Panc1 (cell line): Measurements from ENCODE around the gene TMEM81. TPM values are rescaled to one million over a fixed set of nuclear protein-coding genes. Genes with fewer than 3 reads are reported as not detected.

Experiments
- ATAC-seq: fragments of 200-7000 bp; cut with Tn5 transposase; 2 replicates; pipeline ENCODE4 v1.9.1; 2020; ENCODE audit warnings: mild to moderate bottlenecking, moderate library complexity
- BruUV-seq: library from RNA; stranded (reverse); fragments of 400-500 nt; replicated peaks from 2 replicates; lab custom pipeline; 2021; lab: Mats Ljungman, UMichigan
- CTCF ChIA-PET: fragments of 300-600 bp; sonication (Branson Sonifier 250); formaldehyde crosslinking; loops from one replicate; lab custom pipeline; 2022; ENCODE audit warnings: antibody characterized with exemption; lab: Charles Lee
- POLR2A ChIA-PET: fragments of 300-600 bp; sonication (Branson Sonifier 250); formaldehyde crosslinking; loops from one replicate; lab custom pipeline; 2022; ENCODE audit warnings: antibody characterized with exemption; lab: Charles Lee
- DNase-seq: peaks from one replicate; pipeline ENCODE4 v3.0.0-alpha.2; 2010; ENCODE audit warnings: low read depth, low spot score
- H3K27ac ChIP-seq: 2 replicates; pipeline ENCODE4 v1.5.1; 2011; ENCODE audit warnings: mild to moderate bottlenecking, low read length, inconsistent platforms
- H3K27me3 ChIP-seq: fragments of 200-500 bp; sonication (Bioruptor generic); 2 replicates; pipeline ENCODE4 v1.6.0; 2014; ENCODE audit warnings: low read length, inconsistent platforms; ENCODE audit not compliant: control insufficient read depth, insufficient read depth
- H3K36me3 ChIP-seq: fragments of 200-500 bp; sonication (Bioruptor generic); 2 replicates; pipeline ENCODE4 v1.5.1; 2014; ENCODE audit warnings: inconsistent platforms, mild to moderate bottlenecking, low read length, moderate library complexity; ENCODE audit not compliant: control insufficient read depth, insufficient read depth
- H3K4me1 ChIP-seq: 2 replicates; pipeline ENCODE4 v1.5.1; 2011; ENCODE audit warnings: inconsistent platforms, mild to moderate bottlenecking, low read length, moderate library complexity; ENCODE audit not compliant: control insufficient read depth, insufficient read depth
- H3K4me3 ChIP-seq, 2 experiments: 2 replicates each; pipeline ENCODE4 v1.5.1; 2011 to 2012; ENCODE audit warnings: low read depth in 2 of 2, low read length in 2 of 2, mild to moderate bottlenecking in 2 of 2, inconsistent platforms in 1 of 2, moderate library complexity in 1 of 2
- H3K9me3 ChIP-seq: fragments of 200-500 bp; sonication (Bioruptor generic); 2 replicates; pipeline ENCODE4 v1.5.1; 2014; ENCODE audit warnings: low read depth, mild to moderate bottlenecking, inconsistent platforms, low read length, moderate library complexity; ENCODE audit not compliant: control insufficient read depth, insufficient read depth
- CTCF ChIP-seq: fragments of 450-650 bp; IDR thresholded peaks from 2 replicates; pipeline ENCODE4 v1.5.1; 2017; ENCODE audit warnings: mild to moderate bottlenecking
- POLR2AphosphoS5 ChIP-seq: IDR thresholded peaks from 2 replicates; pipeline ENCODE4 v1.6.1; 2012; ENCODE audit warnings: mild to moderate bottlenecking, low read depth, low read length, moderate library complexity
- REST ChIP-seq, 2 experiments: IDR thresholded peaks; 2 replicates each; pipeline ENCODE4 v1.6.1; 2011 to 2012; ENCODE audit warnings: low read depth in 2 of 2, control low read depth in 1 of 2, low read length in 1 of 2, mild to moderate bottlenecking in 1 of 2, moderate library complexity in 1 of 2; ENCODE audit not compliant: insufficient read depth in 1 of 2
- SIN3A ChIP-seq: IDR thresholded peaks from 2 replicates; pipeline ENCODE4 v1.6.1; 2012; ENCODE audit warnings: low read depth, mild to moderate bottlenecking, low read length, moderate library complexity, borderline replicate concordance; ENCODE audit not compliant: insufficient read depth
- TCF7L2 ChIP-seq: IDR thresholded peaks from 2 replicates; pipeline ENCODE4 v1.6.1; 2011; ENCODE audit warnings: mild to moderate bottlenecking, low read depth, low read length, inconsistent platforms
- in situ Hi-C: cut with HindIII; loops from 2 replicates; pipeline ENCODE4 v1.10.0; 2016; ENCODE audit warnings: low sequenced_read_pairs, low pct_unique_long_range_greater_than_20kb
- intact Hi-C: fragments of 100-400 bp; cut with micrococcal nuclease; formaldehyde crosslinking; loops from one replicate; pipeline ENCODE4 v1.10.0; 2022; ENCODE audit not compliant: unreplicated experiment
- total RNA-seq: library from RNA; stranded (reverse); gene quantifications from one replicate; pipeline ENCODE4 v1.2.1, GENCODE V29; 2021; ENCODE audit not compliant: unreplicated experiment

TMEM81 gene
- total RNA-seq, 1 experiment from 2014 or later = 4.0 TPM

GRCh38 chr1:205072286-205072685 lies 12.0 kb downstream of the TMEM81 start:
- in situ Hi-C loops = no loop called here
- no peaks in the 10 kb centered on the region for H3K9me3 ChIP-seq
- DNase-seq (no peak), ATAC-seq (no peak)
- H3K4me1 ChIP-seq = no peaks in the 10 kb centered on the region
- POLR2A ChIA-PET = no interaction called here
- no peak overlapping the region for H3K27ac ChIP-seq
- no peaks in the 10 kb centered on the region for H3K27me3 ChIP-seq
- intact Hi-C loops = no loop called here
- CTCF ChIA-PET = no interaction called here
- TF ChIP-seq SIN3A = no peak
- no peak for TF ChIP-seq POLR2AphosphoS5
- TF ChIP-seq CTCF = no peak
- TF ChIP-seq TCF7L2 = no peak
- no peak for TF ChIP-seq REST (IDR thresholded peaks at IDR 0.05; ENCODE audit: insufficient read depth in 1 of 2, low read depth in 2 of 2, low read length in 1 of 2)
- no peaks in the 10 kb centered on the region for H3K36me3 ChIP-seq
- no peak overlapping the region for H3K4me3 ChIP-seq
- no TSS peak for BruUV-seq

- no peaks in the 10 kb centered on the region for H3K36me3 ChIP-seq
- CTCF ChIA-PET = interaction anchor here (1.7 kb wide), 1 partner anchor 10 kb away, joined by 6 read pairs; no protein-coding TSS in a partner anchor
- POLR2A ChIA-PET = no interaction called here
- no peaks in the 10 kb centered on the region for H3K4me1 ChIP-seq
- no peak overlapping the region for H3K27ac ChIP-seq
- ATAC-seq = no peak
- no peak for TF ChIP-seq TCF7L2
- TF ChIP-seq POLR2AphosphoS5 = no peak
- TF ChIP-seq CTCF = no peak
- TF ChIP-seq REST (IDR thresholded peaks at IDR 0.05; ENCODE audit: insufficient read depth in 1 of 2, low read depth in 2 of 2, low read length in 1 of 2) = no peak
- no peak for TF ChIP-seq SIN3A
- no peaks in the 10 kb centered on the region for H3K27me3 ChIP-seq
- H3K4me3 ChIP-seq = no peak overlapping the region
- intact Hi-C loops (no loop called here), in situ Hi-C loops (no loop called here)
- DNase-seq = no peak
- no TSS peak for BruUV-seq
- H3K9me3 ChIP-seq = no peaks in the 10 kb centered on the region
Measured at GRCh38 chr1:205071801-205072200, 12.5 kb downstream of the TMEM81 start.
